ENCODE results near the gene SOCS1.

Gene SOCS1

DNA sequence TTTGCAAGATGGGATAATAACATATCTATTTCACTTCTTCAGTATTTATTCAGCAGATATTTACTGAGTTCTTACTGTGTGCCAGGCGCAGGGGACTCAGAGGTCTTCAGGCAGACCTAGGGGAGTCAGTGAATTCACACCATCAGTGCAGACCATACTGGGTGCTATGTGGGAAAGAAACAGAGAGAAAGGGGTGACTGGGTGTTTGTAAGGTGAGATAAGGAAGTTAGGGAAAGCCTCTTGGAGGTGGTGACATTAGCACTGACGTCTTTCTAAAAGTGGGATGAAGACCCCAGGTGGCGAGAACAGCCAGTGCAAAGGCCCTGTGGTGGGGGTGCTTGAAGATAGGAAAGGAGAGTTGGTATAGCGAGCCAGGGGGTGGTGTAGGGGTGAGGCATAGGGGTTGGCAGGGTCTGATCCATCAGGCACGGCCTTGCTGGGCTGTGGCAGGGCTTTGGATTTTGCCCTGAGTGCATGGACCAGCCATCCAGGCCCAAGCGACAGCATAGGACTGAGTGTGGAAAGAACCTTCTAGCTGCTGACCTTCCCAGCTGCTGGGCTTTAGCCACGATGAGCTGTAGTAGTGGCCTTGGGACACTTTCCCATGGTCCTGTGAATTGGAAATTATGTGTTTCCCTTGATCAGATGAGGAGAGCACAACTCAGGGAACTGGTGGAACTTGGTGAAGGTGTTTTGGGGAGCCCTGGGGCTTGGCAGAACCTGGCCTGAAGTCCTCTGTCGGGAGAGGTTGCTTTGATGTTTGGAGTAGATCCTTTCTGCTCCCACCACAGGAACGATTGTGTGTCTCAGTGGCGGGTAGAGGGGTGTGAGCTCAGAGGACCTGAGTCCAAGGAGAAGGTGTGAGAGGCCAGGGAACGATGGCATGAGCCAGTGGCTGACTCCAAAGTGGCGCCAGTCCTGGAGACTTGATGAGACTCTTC, 3.9 kb upstream of the SOCS1 start:
- DNase-seq, result no peak

DNA sequence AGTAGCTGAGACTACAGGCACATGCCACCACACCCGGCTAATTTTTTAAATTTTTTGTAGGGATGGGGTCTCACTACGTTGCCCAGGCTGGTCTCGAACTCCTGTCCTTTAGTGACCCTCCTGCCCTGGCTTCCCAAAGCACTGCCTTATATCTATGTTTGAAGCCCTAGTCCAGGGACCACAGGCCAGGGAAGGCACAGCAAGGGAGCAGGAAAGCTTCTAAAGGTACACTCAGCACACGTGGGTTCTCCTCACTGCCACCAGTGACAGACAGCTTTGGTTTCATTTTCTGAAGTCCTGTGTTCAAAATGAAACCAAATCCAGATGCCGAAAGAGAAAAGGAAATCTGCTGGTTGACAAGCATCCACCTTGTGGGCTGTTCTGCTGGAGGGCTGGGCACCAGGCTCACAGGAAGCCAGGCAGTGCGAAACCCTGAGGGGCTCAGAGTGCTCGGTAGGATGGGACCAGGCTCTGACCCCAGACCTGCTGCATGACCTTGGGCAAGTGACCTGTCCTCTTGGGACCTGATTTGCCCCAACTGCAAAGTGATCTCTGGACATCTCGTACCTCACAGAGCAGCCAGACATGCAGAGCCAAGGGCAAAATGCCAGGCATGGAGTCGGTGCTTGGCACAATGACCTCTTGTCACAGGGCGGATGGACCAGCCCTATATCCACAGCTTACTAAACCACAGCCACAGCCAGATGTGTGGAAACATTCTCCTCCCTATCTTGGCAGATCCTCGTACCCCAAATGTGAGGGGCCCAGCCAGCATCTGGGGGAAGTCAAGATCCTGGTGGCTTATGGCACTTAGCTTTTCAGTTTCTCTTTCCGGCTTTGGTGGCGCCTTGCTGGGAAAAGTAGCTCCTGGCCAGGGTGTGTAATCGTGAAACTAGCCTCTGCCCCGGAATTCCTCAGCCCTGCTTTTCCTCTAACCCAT, 2.8 kb upstream of the SOCS1 start:
- DNase-seq, result no peak

DNA sequence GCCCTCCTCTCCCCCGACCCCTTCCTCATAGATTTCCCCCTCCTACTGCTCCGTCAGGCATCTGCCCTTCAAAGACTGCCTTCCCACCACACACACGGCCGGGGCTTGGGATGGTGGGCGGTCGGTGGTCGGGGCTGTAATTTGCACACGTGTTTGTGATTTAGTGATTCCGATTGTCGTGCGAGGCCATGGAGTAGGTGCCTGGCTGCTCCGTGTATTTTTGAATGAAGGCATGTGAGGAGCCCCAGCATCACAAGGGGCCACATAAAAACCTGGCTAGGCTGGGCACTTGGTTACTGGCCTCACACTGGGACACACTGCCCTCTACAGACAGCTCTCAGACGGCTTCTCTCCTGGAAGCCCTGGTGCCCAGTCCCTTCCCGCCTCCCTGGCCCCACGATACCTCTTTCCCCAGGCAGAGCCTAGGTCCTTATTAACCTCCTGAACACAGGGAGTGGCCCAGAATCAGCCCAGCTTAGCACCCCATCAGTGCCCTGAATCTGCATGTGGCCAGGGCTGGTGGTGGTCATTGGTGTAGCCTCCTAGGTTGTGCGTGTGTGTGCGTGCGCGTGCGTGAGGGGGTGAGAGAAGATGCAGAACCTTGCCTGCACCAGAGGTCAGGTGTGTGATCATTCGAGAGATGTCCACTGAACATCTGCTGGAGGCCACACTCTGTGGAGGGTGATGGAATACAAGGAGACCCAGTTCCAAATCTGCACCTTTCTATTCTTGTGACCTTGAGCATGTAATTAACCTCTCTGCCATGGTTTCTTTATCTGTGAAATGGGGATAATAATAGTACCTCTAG, 1.3 kb upstream of the SOCS1 start:
- peak; percentile 62 for DNase-seq

DNA sequence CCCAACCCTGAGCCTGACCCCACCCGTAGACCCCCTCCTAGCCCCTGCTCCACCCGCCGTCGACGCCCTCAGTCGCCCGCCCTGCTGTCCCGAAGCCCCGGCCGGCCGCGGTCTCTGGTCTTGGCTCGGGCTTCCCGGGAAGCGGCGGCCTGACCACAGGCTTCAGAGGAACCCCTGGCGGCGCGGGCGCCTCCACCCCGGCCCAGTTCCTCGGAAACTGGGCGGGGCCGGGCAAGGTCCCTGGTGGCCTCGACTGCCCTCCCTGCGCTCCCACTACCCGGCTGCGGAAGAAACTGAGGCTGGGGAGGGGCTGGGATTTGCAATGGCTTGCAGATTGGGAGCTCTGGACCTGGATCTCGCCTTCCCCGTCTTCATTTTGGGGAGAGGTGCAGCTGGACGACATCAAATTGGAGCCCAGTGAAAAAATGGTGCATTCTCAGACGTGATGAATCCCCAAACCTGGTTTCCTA, 692 bp upstream of the SOCS1 start:
- no peak for DNase-seq

DNA sequence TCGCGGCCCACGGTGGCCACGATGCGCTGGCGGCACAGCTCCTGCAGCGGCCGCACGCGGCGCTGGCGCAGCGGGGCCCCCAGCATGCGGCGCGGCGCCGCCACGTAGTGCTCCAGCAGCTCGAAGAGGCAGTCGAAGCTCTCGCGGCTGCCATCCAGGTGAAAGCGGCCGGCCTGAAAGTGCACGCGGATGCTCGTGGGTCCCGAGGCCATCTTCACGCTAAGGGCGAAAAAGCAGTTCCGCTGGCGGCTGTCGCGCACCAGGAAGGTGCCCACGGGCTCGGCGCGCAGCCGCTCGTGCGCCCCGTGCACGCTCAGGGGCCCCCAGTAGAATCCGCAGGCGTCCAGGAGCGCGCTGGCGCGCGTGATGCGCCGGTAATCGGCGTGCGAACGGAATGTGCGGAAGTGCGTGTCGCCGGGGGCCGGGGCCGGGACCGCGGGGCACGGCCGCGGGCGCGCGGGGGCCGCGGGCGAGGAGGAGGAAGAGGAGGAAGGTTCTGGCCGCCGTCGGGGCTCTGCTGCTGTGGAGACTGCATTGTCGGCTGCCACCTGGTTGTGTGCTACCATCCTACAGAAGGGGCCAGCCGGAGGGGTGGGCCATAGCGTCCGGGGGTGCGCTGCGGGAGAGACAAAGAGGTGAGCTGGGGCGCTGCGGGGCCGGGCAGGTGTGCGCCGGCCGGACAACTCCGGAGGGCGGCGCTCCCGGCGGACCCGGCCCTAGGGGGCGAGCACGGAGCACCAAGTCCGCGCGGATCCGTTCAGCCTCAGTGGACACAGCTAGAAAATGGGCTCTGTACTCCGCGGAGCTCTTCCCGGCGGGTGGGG, 879 bp downstream of the SOCS1 start:
- peak; percentile 76 for DNase-seq

DNA sequence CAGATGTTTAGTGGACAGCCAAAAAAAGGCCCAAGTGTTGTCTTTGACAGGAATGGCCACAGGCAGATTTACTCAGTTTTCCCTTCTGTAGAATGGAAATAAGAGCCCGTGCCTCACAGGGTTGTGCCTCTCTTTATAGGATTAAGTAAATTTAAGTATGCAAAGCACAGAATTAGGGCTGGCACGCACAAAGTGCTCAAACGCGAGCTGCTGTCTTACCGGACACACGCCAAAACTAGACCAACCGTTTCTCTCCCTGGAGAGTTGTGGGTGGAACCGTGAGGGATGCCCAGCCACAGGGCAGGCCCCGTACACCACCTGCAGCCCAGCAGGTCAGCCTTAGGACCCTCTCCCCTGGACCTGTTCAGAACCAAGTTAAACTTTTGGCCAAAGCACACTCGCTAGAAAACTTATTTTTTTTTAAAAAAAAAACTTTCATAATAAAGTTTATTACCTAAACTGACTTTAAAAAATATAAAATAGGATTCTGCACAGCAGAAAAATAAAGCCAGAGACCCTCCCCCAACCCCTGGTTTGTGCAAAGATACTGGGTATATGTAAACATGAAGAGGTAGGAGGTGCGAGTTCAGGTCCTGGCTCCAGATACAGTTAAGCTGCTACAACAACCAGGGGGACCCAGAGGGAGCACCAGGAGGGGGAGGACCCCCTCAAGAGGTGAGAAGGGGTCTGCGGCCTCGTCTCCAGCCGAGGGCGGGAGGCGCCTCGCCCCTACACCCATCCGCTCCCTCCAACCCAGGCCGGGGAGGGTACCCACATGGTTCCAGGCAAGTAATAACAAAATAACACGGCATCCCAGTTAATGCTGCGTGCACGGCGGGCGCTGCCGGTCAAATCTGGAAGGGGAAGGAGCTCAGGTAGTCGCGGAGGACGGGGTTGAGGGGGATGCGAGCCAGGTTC, 1.8 kb downstream of the SOCS1 start:
- peak; percentile 37 for DNase-seq

DNA sequence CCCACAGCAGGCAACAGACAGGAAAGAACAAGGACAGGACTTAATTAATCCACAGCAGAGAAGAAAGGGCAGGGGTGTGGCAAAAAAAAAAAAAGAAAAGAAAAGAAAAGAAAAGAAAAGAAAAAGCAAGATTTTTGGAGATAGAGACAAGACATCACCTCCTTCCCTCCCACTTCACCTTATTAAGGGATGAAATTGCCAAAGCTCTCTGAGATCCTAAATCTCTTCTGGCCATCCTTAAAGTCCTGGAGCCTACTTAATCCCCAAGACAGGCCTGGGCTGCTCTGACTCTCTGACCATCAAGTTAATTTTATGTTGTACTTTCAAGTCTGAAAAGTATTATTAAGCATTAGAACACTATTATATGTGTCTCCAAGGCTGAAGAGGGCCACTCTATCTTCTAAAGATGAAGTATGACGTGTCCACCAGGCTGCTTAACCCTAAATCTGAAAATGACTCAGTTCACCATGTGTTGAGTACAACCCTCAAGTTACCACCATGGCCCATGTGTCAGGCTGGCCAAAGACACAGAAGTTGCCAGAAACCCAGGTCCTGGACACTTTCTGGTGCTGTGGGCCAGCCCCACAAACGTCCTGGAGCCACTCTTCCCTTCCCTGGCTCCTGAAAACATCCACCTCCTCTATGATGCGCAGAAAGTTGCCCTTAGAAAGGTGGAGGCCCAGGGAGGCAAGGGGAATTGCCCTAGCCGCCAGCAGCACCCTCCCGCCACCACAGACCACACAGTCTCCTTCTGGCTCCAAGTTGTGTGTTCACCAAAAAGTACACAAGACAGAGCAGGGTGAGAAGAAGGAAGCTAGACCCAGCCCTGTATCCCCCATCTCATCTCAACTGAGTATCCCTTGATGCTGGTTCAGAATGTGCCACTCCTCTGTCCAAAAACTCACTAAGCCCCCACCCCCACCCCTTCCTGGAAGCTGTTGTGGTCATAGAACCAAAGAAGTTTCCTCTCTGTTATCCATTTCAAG, 2.7 kb downstream of the SOCS1 start:
- peak; percentile 59 for DNase-seq

DNA sequence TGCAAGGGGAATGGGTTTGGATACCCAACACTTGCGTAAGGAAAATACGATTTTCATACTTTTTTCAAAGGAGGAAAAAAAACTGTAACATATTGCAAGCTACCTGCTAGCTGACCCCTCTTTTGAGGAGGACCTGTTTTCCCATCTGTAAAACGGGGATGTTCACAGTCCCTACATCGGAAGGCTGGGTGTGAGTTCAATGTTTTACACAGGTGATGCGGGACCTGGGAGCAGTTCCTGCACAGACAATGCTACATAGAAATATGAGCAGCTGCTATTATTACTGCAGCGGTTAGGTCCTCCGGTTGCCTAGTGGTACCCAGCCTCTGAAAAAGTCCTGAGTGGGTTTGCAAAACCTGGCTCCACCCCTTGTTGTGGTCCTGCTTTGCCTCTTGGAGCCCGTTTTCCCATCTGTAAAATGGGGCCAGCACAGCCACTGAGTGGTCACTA, 3.5 kb downstream of the SOCS1 start:
- peak; percentile 36 for DNase-seq

DNA sequence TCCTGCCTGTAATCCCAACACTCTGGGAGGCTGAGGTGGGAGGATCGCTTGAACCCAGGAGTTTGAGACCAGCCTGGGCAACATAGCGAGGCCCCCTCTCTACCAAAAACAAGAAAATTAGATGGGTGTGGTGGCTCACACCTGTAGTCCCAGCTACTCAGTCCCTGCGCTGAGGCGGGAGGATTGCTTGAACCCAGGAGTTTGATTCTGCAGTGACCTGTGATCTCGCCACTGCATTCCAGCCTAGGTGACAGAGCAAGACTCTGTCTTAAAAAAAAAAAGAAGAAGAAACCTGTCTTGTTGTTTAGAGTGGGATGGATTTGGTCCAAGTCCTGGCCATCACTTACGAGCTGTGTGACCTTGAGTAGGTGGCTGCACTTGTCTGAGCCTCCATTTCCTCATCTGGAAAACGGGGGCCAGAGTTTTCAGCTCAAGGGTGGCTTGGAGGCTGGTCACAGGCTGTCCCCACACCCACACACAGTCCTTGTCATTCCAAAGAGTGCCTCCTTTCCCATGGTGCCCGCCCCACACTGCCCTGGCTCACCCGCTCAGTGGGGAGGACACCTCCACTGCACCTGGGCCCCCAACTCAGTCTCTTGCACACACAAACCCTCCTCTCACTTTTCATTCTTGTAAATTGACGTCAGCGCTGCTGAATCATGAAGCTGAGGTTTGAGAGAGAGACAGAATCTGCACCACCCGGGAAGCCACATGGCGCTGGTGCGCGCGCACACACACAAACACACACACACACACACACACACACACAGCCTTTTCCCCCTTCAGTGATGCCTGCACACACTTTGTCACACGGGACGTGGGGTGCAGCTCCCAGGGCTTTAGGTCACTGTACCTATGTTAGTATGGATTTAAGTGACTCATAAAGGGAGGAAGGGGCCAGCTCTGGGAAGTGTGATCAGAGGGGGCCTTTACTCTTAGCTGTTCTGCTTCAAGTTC, 4.2 kb downstream of the SOCS1 start:
- peak; percentile 78 for DNase-seq

DNA sequence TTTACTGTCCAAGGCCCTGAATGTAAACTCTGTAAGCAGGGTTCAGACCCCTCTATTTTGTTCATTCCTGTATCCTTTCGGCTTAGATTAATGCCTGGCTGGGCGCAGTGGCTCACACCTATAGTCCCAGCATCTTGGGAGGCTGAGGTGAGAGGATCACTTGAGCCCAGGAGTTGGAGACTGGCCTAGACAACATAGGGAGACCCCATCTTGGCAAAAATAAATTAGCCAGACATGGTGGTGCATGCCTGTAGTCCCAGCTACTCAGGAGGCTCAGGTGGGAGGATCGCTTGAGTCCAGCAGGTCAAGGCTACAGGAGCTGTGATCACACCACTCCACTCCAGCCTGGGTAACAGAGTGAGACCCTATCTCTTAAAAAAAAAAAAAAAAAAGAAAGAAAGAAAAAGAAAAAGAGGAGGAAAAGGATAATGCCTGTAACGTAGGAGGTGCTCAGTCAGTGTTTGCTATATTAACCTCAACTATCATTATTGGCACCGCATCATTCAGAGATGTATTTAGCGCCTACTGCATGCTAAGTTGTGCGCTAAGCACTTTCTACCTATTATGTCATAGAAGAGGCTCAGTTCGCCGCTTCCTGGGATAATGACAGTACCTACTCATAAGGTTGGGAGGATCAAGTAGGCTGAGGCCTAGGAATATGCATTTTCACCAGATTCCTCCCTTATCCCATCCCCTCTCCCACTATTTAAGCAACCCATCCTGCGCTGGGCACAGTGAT, 5.0 kb downstream of the SOCS1 start:
- DNase-seq, result no peak

DNA sequence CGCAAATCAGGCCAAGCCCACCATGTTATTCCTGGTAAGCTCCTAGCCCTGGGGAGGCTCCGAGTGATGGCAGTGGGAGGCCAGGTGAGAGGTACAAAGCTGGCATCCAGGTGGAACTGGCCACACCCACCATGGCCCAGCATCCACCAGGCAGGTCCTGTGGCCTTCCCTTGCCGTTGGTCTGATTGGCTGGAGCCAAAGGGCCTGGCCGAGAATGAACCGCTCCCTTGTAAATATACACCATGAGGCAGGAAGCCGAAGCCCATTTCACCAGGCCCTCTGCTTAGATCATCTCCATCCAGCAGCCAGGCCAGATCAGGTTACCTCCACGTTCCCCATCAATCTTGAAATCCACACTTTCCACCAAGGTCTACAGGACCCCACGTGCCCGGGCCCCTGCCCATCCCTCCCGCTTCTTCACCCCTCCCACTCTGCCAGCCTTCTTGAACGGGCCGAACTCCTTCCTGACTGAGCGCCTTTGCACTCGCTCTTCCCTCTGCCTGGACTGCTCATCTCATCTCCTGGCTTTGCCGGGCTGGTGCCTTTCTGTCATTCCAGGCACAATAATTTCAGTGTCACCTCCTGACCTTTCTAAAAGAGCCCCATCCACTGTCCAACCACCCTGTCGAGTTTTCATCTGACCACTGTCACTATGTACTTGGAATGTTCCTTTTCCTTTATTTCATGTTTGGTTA, 5.8 kb downstream of the SOCS1 start:
- DNase-seq, result peak; percentile 29

DNA sequence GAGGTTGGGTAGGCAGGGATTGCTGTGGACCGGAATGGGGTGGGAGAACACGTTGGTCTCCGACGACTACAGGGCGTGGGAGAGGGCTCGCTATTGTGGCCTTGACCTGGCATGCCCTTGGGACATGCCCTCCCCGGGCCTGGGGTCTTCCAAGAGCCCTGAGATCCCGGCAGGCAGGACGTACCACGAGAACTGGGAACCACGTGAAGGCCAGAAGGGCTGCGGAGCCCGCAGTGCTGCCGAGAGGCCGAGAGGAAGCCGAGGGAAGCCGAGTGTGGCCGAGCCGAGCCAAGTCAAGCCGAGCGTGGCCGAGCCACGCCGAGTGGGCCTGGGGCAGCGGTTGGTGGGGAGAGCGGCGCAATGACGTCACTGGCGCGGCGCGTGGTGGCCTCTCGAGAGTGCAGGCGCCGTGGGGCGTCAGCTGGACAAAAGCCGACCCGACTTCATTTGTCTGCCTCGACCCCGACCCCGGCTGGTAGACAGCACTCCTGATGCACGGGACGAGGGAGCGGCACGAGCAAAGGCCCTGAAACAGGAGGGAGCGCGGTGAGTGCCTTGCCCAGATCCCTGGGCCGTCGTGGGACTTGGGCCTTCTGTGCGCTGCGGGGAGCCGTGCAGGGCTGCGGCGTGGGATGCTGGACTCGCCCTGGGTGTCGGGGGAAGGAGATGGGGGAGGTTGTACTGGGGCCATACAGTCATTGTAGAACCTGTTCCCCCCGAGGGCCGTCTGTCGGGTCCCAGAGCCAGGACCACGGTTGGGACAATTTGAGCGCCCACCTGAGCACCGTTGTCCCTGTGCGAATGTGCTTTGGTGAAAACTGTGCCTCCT, 6.6 kb downstream of the SOCS1 start:
- no peak for DNase-seq

DNA sequence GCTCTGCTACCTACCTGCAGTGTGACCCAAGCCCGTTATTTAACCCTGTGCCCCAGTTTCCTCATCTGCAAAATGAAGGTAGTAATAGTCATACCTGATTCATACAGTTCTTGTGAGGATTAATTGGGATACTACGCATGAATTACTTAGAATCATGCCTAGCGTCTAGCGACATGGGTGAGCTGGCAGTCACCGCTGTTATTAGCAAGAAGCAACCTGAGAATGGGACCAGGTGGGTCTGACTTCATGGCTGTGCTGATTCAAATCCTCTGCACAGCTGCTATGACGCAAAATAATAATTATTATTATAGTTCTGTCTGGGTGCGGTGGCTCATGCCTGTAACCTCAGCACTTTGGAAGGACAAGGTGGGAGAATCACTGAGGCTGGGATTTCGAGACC, 7.9 kb downstream of the SOCS1 start:
- no peak for DNase-seq

DNA sequence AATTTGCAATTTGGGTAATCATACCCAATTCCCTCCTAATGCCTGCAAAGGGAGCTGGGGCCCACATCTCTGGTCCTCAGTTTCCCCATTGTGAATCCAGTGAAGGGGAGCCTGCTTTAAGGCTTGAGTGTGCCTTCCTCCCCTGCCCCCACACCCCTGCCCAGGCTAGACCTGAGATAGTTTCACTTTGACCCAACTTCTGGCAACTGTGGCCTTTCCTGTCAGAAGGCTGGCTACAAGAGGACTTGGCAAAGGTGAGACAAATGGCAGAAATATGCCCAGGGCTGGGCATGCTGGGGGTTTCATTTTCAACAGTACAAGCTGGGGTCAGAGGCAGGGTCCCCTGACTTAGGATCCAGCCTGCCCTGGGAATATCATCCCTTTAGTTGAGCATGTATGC, 10.0 kb downstream of the SOCS1 start:
- no peak for DNase-seq

DNA sequence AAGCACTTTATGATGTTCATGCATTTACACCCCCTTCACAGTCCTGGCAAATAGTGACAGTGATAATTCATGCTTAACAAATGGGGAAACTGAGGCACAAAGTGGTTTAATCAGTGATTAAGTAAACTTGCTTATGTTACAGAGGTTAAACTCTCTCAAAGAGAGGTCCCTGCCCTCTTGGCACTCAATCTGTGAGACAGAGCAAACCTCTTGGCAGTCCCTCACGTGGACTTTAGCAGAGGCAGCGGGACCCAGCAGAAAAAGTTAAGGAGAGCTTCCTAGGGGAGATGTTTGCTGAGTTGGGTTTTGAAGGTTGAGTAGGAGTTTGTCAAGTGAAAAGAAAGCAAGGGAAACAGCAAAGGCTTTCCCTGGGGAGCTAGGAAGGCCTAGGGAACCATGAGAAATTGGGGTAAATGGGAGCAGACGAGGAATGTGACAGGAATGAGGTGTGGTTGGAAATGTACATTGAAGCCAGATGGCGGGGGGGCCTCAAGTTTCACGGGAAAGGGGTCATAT, 10.7 kb downstream of the SOCS1 start:
- no peak for DNase-seq

All from activated T-cell treated with anti-CD3 and anti-CD28 coated beads, Interleukin-2, amount 50 U/mL, for 1 hour (primary cell).